ENCODE measurements around the gene MED27. TPM values are rescaled to one million over a fixed set of nuclear protein-coding genes. Genes with fewer than 3 reads are reported as not detected.

Gene MED27
- total and polyA plus RNA-seq, 2 of the 8 experiments (the other 6 are each of a cell fraction or from before 2014, with no cell fraction given): 29.9 to 56.5 TPM

DNA sequence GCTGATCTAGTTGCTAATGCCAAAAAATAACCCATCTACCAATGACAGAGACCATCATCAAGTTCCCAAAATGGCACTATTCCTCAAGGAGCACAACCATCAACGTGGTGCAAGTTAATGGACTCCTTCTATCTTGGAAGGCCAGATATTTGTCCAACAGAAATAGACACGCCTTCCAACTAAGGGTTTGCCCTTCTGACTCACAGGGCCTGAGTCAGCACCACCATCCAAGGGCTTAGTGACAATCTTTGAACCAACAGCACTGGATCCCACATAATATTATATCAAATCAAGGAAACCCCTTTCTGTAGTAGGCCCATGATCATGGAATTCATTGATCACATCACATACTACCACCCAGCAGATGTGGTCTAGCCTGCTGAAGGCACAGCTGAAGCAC, 84.3 kb downstream of the MED27 start:
- Histone ChIP-seq H3K14ac (ENCODE audit: insufficient read length) (no peak overlapping the region), H4K20me1 (replicated peaks in 1 of 2; ENCODE audit: control insufficient read depth in 1 of 2, insufficient read depth in 2 of 2, low read length in 2 of 2) (peaks cover 0 to 2% of the 10 kb centered on the region in 2 experiments), H3K4me3 (ENCODE audit: extremely low read depth in 1 of 4, insufficient read depth in 2 of 4, low read depth in 3 of 4, low read length in 4 of 4) (no peak overlapping the region), H3K36me3 (ENCODE audit: control insufficient read depth in 2 of 4, insufficient read depth in 4 of 4, low read length in 3 of 4) (no peaks in the 10 kb centered on the region; a peak in 1 of 8 replicates), H3K56ac (replicated peaks; ENCODE audit: insufficient read length, low read depth, low read length) (no peak overlapping the region), H2AFZ (ENCODE audit: low read length) (no peak overlapping the region), H4K8ac (ENCODE audit: extremely low read depth, insufficient read depth, low read length) (no peak overlapping the region), H3K4ac (replicated peaks; ENCODE audit: insufficient read length, low read depth, low read length) (no peak overlapping the region), H3K18ac (ENCODE audit: extremely low read depth, low read length) (no peak overlapping the region), H3K27ac (ENCODE audit: low read depth, low read length) (no peak overlapping the region), H3K27me3 (replicated peaks in 1 of 4; ENCODE audit: control insufficient read depth in 3 of 4, extremely low read depth in 1 of 4, insufficient read depth in 3 of 4, low read length in 3 of 4) (no peaks in the 10 kb centered on the region), H2AK5ac (ENCODE audit: low read depth, low read length) (no peak overlapping the region), H2BK120ac (replicated peaks; ENCODE audit: low read depth, low read length) (no peak overlapping the region), H2BK15ac (ENCODE audit: low read length) (no peak overlapping the region), H3K23me2 (ENCODE audit: low read depth, low read length) (no peaks in the 10 kb centered on the region), H2BK12ac (ENCODE audit: low read depth, low read length) (no peak overlapping the region), H3K4me1 (replicated peaks in 1 of 4; ENCODE audit: control insufficient read depth in 3 of 4, insufficient read depth in 4 of 4, low read length in 3 of 4) (peaks cover 0 to 2% (median 0%) of the 10 kb centered on the region in 4 experiments; a peak in 2 of 7 replicates), H3K9me3 (ENCODE audit: insufficient read depth in 2 of 2, low read depth in 1 of 2, low read length in 1 of 2) (no peaks in the 10 kb centered on the region), H2BK5ac (ENCODE audit: low read depth, low read length) (no peak overlapping the region), H3K79me2 (ENCODE audit: control insufficient read depth in 1 of 2, insufficient read depth in 2 of 2, low read length in 2 of 2) (peaks cover 0 to 10% of the 10 kb centered on the region in 2 experiments; a peak in 2 of 4 replicates), H3K9ac (replicated peaks in 1 of 4; ENCODE audit: extremely low read depth in 1 of 4, low read depth in 3 of 4, low read length in 3 of 4) (no peak overlapping the region), H4K91ac (replicated peaks; ENCODE audit: insufficient read length, low read length) (no peak overlapping the region), H3K79me1 (ENCODE audit: low read depth, low read length) (peaks cover 10% of the 10 kb centered on the region; the same call in 1 of the 2 replicates), H3K4me2 (ENCODE audit: insufficient read depth in 1 of 2, low read depth in 2 of 2, low read length in 2 of 2) (no peak overlapping the region), H2BK20ac (ENCODE audit: low read length) (no peak overlapping the region), H3K23ac (ENCODE audit: insufficient read length) (no peak overlapping the region), H4K5ac (ENCODE audit: insufficient read length, low read depth, low read length) (no peak overlapping the region)
- DNase-seq (ENCODE audit: low read depth in 1 of 2, low spot score in 2 of 2) (no peak), FAIRE-seq (no peak)
- 90% methylated on average over 2 of the region's 2 CpGs; no CpG with 5 or more reads in 1 of the 2 experiments for WGBS, 2 experiments (ENCODE audit: extremely low coverage in 1 of 2, insufficient coverage in 1 of 2, insufficient read length in 1 of 2, insufficient replicate concordance in 2 of 2, low coverage in 1 of 2, low lambda C conversion rate in 2 of 2, missing lambda C conversion rate in 1 of 2)
- ChIA-PET POLR2A (ENCODE audit: partially characterized antibody) (no interaction called here), CTCF (ENCODE audit: partially characterized antibody) (interaction anchor here (0.5 to 1.9 kb wide), 3 partner anchors 39 to 241 kb away, joined by 3 to 5 read pairs (median 5); no protein-coding TSS in a partner anchor)
- TF ChIP-seq RBBP5 (IDR thresholded peaks at IDR 0.05; ENCODE audit: borderline replicate concordance, low read depth, low read length): no peak
- TF ChIP-seq BCL11A (IDR thresholded peaks at IDR 0.05; ENCODE audit: low read depth in 2 of 2, low read length in 2 of 2): no peak
- TF ChIP-seq TAF7 (optimal IDR thresholded peaks at IDR 0.05; ENCODE audit: borderline replicate concordance, low read depth, low read length): no peak
- TF ChIP-seq SP4 (IDR thresholded peaks at IDR 0.05; ENCODE audit: low read length): no peak
- TF ChIP-seq TAF1 (IDR thresholded peaks at IDR 0.05; ENCODE audit: low read depth, low read length): no peak
- TF ChIP-seq, protein P1, sequence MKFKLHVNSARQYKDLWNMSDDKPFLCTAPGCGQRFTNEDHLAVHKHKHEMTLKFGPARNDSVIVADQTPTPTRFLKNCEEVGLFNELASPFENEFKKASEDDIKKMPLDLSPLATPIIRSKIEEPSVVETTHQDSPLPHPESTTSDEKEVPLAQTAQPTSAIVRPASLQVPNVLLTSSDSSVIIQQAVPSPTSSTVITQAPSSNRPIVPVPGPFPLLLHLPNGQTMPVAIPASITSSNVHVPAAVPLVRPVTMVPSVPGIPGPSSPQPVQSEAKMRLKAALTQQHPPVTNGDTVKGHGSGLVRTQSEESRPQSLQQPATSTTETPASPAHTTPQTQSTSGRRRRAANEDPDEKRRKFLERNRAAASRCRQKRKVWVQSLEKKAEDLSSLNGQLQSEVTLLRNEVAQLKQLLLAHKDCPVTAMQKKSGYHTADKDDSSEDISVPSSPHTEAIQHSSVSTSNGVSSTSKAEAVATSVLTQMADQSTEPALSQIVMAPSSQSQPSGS (IDR thresholded peaks at IDR 0.05; ENCODE audit: low read length): no peak
- TF ChIP-seq EP300 (IDR thresholded peaks at IDR 0.05; ENCODE audit: borderline replicate concordance in 1 of 2, low read depth in 2 of 2, low read length in 2 of 2): no peak
- TF ChIP-seq, protein P2, sequence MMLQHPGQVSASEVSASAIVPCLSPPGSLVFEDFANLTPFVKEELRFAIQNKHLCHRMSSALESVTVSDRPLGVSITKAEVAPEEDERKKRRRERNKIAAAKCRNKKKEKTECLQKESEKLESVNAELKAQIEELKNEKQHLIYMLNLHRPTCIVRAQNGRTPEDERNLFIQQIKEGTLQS (IDR thresholded peaks at IDR 0.05; ENCODE audit: insufficient read depth, low read depth, low read length): no peak
- no peak for TF ChIP-seq GTF2F1 (IDR thresholded peaks at IDR 0.05; ENCODE audit: borderline replicate concordance, low read depth, low read length)
- TF ChIP-seq BACH1 (IDR thresholded peaks at IDR 0.05; ENCODE audit: low read length): no peak
- TF ChIP-seq KDM4A (IDR thresholded peaks at IDR 0.05; ENCODE audit: low read depth, low read length, severe bottlenecking): no peak
- TF ChIP-seq SRF (IDR thresholded peaks at IDR 0.05; ENCODE audit: low read depth, low read length): no peak
